Mammary epithelial cell (primary cell): ENCODE results near the gene HTRA3.

ENCODE experiments used
- CTCF ChIP-seq, 2 donors: IDR thresholded peaks in 1 of 2; conservative IDR thresholded peaks in 1 of 2; 2 replicates each; pipeline ENCODE4 v1.5.1; 2011 to 2012; ENCODE audit warnings: inconsistent platforms in 2 of 2, low read length in 2 of 2, mild to moderate bottlenecking in 2 of 2, control low read depth in 1 of 2, low read depth in 1 of 2; ENCODE audit not compliant: insufficient read depth in 1 of 2; ENCODE audit errors: extremely low read depth in 1 of 2
- EZH2 ChIP-seq: IDR thresholded peaks from 2 replicates; pipeline ENCODE4 v1.6.1; 2012; ENCODE audit warnings: low read length, inconsistent platforms, borderline replicate concordance

- TF ChIP-seq EZH2 (no peak), CTCF (conservative IDR thresholded peaks at IDR 0.05 in 1 of 2, IDR thresholded peaks at IDR 0.05 in 1 of 2; ENCODE audit: extremely low read depth in 1 of 2, insufficient read depth in 1 of 2, low read depth in 1 of 2, low read length in 2 of 2) (no peak)
These were observed 29.9 kb upstream of the HTRA3 start for GRCh38 chr4:8239661-8240060.
